GM12878 (cell line): ENCODE results near the gene ACTL10. TPM values are rescaled to one million over a fixed set of nuclear protein-coding genes. Genes with fewer than 3 reads are reported as not detected.

Experiments
- ATAC-seq: fragments of 200-7000 bp; cut with Tn5 transposase; 3 replicates; pipeline ENCODE4 v1.9.1; 2020; ENCODE audit warnings: mild to moderate bottlenecking, moderate library complexity
- BruUV-seq: library from RNA; stranded (reverse); fragments of 400-500 nt; replicated peaks from 2 replicates; lab custom pipeline; 2021; lab: Mats Ljungman, UMichigan
- CTCF ChIA-PET: fragments of 300-600 bp; sonication (Branson Sonifier 250); formaldehyde crosslinking; extraction: SDS; loops from one replicate; lab custom pipeline; 2021; ENCODE audit warnings: inconsistent platforms; lab: Yijun Ruan, JAX
- POLR2A ChIA-PET: fragments of 350-600 bp; formaldehyde crosslinking; extraction: SDS; loops from one replicate; lab custom pipeline; 2021; ENCODE audit warnings: inconsistent platforms; lab: Charles Lee
- RAD21 ChIA-PET: fragments of 300-600 bp; sonication (Branson Sonifier 250); formaldehyde crosslinking; loops from one replicate; lab custom pipeline; 2023; ENCODE audit warnings: antibody characterized with exemption; ENCODE audit not compliant: unreplicated experiment; lab: Charles Lee
- SMC1A ChIA-PET: fragments of 300-600 bp; sonication (Branson Sonifier 250); formaldehyde crosslinking; loops from one replicate; lab custom pipeline; 2023; ENCODE audit not compliant: unreplicated experiment, uncharacterized antibody; lab: Charles Lee
- DNase-seq: peaks from one replicate; pipeline ENCODE4 v3.0.0-alpha.2; 2011; ENCODE audit warnings: low read depth, low spot score
- FAIRE-seq: peaks from 3 replicates; lab custom pipeline; 2011; peaks lifted over from hg19 to GRCh38; lab: Jason Lieb, UNC
- H2AFZ ChIP-seq: 2 replicates; pipeline ENCODE4 v1.6.0; 2011; ENCODE audit warnings: low read depth, low read length, control low read depth; ENCODE audit not compliant: control insufficient read depth
- H3K27ac ChIP-seq: 2 replicates; pipeline ENCODE4 v1.5.1; 2011; ENCODE audit warnings: control low read depth; ENCODE audit not compliant: control insufficient read depth, insufficient read depth
- H3K27me3 ChIP-seq, 2 experiments: replicated peaks in 1 of 2; 2 replicates each; pipeline versions ENCODE4 v1.6.0 to v1.6.1; 2011; ENCODE audit warnings: low read length in 1 of 2; ENCODE audit not compliant: control insufficient read depth in 2 of 2, insufficient read depth in 2 of 2
- H3K36me3 ChIP-seq, 2 experiments: 2 replicates each; pipeline ENCODE4 v1.5.1; 2011; ENCODE audit warnings: low read length in 1 of 2; ENCODE audit not compliant: control insufficient read depth in 2 of 2, insufficient read depth in 2 of 2
- H3K4me1 ChIP-seq: 2 replicates; pipeline ENCODE4 v1.6.1; 2011; ENCODE audit warnings: mild to moderate bottlenecking, low read length, moderate library complexity, mixed read lengths; ENCODE audit not compliant: control insufficient read depth, insufficient read depth
- H3K4me2 ChIP-seq: 2 replicates; pipeline ENCODE4 v1.6.0; 2011; ENCODE audit warnings: control low read depth; ENCODE audit not compliant: control insufficient read depth, insufficient read depth
- H3K4me3 ChIP-seq: fragments of 200-600 bp; sonication (generic); 2 replicates; pipeline ENCODE4 v1.5.1; 2016
- H3K79me2 ChIP-seq: 2 replicates; pipeline ENCODE4 v1.6.0; 2011; ENCODE audit warnings: low read length; ENCODE audit not compliant: control insufficient read depth, insufficient read depth
- H3K9ac ChIP-seq: 2 replicates; pipeline ENCODE4 v1.8.0; 2011; ENCODE audit warnings: low read length, control low read depth, mixed read lengths; ENCODE audit not compliant: control insufficient read depth, insufficient read depth
- H3K9me3 ChIP-seq: replicated peaks from 3 replicates; pipeline ENCODE4 v1.5.1; 2011; ENCODE audit warnings: mild to moderate bottlenecking, low read length; ENCODE audit not compliant: control insufficient read depth, insufficient read depth
- H4K20me1 ChIP-seq: 2 replicates; pipeline ENCODE4 v1.6.0; 2011; ENCODE audit not compliant: control insufficient read depth, insufficient read depth
- ATF3 ChIP-seq: IDR thresholded peaks from 2 replicates; pipeline ENCODE4 v1.6.1; 2011; ENCODE audit warnings: low read depth, mild to moderate bottlenecking, low read length, moderate library complexity, borderline replicate concordance; ENCODE audit errors: extremely low read depth
- BMI1 ChIP-seq: fragments of 450-650 bp; IDR thresholded peaks from 2 replicates; pipeline ENCODE4 v1.6.1; 2016; ENCODE audit warnings: mild to moderate bottlenecking, moderate library complexity, borderline replicate concordance
- BRCA1 ChIP-seq: IDR thresholded peaks from 2 replicates; pipeline ENCODE4 v1.6.1; 2011; ENCODE audit warnings: low read depth, low read length, improper control_type of control experiment
- CBX5 ChIP-seq: sonication (generic); IDR thresholded peaks from 2 replicates; pipeline ENCODE4 v1.6.1; 2016; ENCODE audit warnings: low read depth, moderate library complexity, mild to moderate bottlenecking, inconsistent platforms
- EED ChIP-seq: sonication (generic); IDR thresholded peaks from 2 replicates; pipeline ENCODE4 v1.6.1; 2016; ENCODE audit warnings: antibody characterized with exemption, low read depth
- EZH2 ChIP-seq: IDR thresholded peaks from 2 replicates; pipeline ENCODE4 v1.6.1; 2012; ENCODE audit warnings: low read depth, mild to moderate bottlenecking, control low read depth, inconsistent platforms, low read length, borderline replicate concordance; ENCODE audit not compliant: control insufficient read depth
- MTA3 ChIP-seq: IDR thresholded peaks from 2 replicates; pipeline ENCODE4 v1.6.1; 2012; ENCODE audit warnings: low read length, inconsistent platforms, borderline replicate concordance
- NR2F1 ChIP-seq: fragments of 450-650 bp; conservative IDR thresholded peaks from 2 replicates; pipeline ENCODE4 v1.6.1; 2017; ENCODE audit warnings: mild to moderate bottlenecking
- SMARCA5 ChIP-seq: fragments of 450-650 bp; IDR thresholded peaks from 2 replicates; pipeline ENCODE4 v1.6.1; 2017; ENCODE audit warnings: mild to moderate bottlenecking
- SMC3 ChIP-seq: IDR thresholded peaks from 2 replicates; pipeline ENCODE4 v1.6.1; 2011; ENCODE audit warnings: low read length, improper control_type of control experiment, borderline replicate concordance
- SP1 ChIP-seq: IDR thresholded peaks from one replicate; pipeline ENCODE4 v1.6.1; 2011; ENCODE audit warnings: low read depth, low read length
- ZBED1 ChIP-seq: IDR thresholded peaks from 2 replicates; pipeline ENCODE4 v1.6.1; 2016; ENCODE audit warnings: borderline replicate concordance
- ZNF592 ChIP-seq: fragments of 450-650 bp; IDR thresholded peaks from 2 replicates; pipeline ENCODE4 v1.6.1; 2017; ENCODE audit warnings: mild to moderate bottlenecking, moderate library complexity
- WGBS: methylation state at CpG from one replicate; pipeline ENCODE4 v1.1.6; 2016; ENCODE audit warnings: low lambda C conversion rate; ENCODE audit not compliant: insufficient replicate concordance, insufficient coverage; ENCODE audit errors: missing lambda C conversion rate; 5-methylcytosine and 5-hydroxymethylcytosine counted together
- in situ Hi-C: fragments of 300-500 bp; cut with MboI; formaldehyde crosslinking; loops from 9 replicates; pipeline ENCODE4 v1.14.3; 2018; ENCODE audit warnings: mixed read lengths
- intact Hi-C: fragments of 100-400 bp; cut with micrococcal nuclease; formaldehyde crosslinking; loops from one replicate; pipeline ENCODE4 v1.14.2; 2022; ENCODE audit not compliant: unreplicated experiment
- polyA plus RNA-seq, 11 experiments: library from polyadenylated mRNA; depleted of rRNA in 4 of 11; unstranded in 6 of 11; stranded (reverse) in 5 of 11; fragments of >200 nt; fragmentation: Nextera tagmentation in 4 of 11; fragmentation: Illumina TruSeq in 1 of 11; extraction: Ambion mirVana in 4 of 11; extraction: Trizol in 1 of 11; gene quantifications; 1 replicate in 1 of 11; 2 replicates in 10 of 11; pipeline versions ENCODE4 v1.2.1 to v1.2.3, GENCODE V29; 2011 to 2016; ENCODE audit warnings: inconsistent platforms in 2 of 11, missing spikeins in 2 of 11, low read depth in 1 of 11
- total RNA-seq, 4 experiments: library from RNA; depleted of rRNA in 3 of 4; stranded (reverse); fragments of >200 nt in 3 of 4; fragmentation: Illumina TruSeq in 1 of 4; extraction: Trizol in 1 of 4; gene quantifications; 2 replicates each; pipeline versions ENCODE4 v1.2.1 to v1.2.3, GENCODE V29; 2013 to 2021
- TF ChIP-seq, protein P1 (sequence below): fragments of 450-650 bp; IDR thresholded peaks from 2 replicates; pipeline ENCODE4 v1.6.1; 2017; ENCODE audit warnings: mild to moderate bottlenecking
- TF ChIP-seq, protein P2 (sequence below): fragments of 450-650 bp; conservative IDR thresholded peaks from 2 replicates; pipeline ENCODE4 v1.6.1; 2017; ENCODE audit warnings: mild to moderate bottlenecking, moderate library complexity
- TF ChIP-seq, protein P3 (sequence below): fragments of 450-650 bp; IDR thresholded peaks from 2 replicates; pipeline ENCODE4 v1.6.1; 2016; ENCODE audit warnings: mild to moderate bottlenecking

ACTL10 gene
- total and polyA plus RNA-seq, 10 of the 15 experiments (the other 5 are each of a cell fraction or from before 2014, with no cell fraction given): 0.12 to 5.0 (median 0.89) TPM

- in situ Hi-C loops (no loop called here), intact Hi-C loops (no loop called here)
- FAIRE-seq (no peak), DNase-seq (no peak), ATAC-seq (no peak)
- CTCF ChIA-PET: no interaction called here
- Histone ChIP-seq H3K9me3 (no peaks in the 10 kb centered on the region), H4K20me1 (no peaks in the 10 kb centered on the region), H3K79me2 (peaks cover 5% of the 10 kb centered on the region), H3K27ac (no peak overlapping the region), H3K36me3 (no peaks in the 10 kb centered on the region), H3K4me3 (no peak overlapping the region), H3K27me3 (no peaks in the 10 kb centered on the region), H2AFZ (no peak overlapping the region), H3K9ac (no peak overlapping the region), H3K4me1 (peaks cover 9% of the 10 kb centered on the region), H3K4me2 (no peak overlapping the region)
- RAD21 ChIA-PET: no interaction called here
- no TSS peak for BruUV-seq
- 79% methylated on average over 2 of the region's 2 CpGs for WGBS
- POLR2A ChIA-PET: interaction anchor here (0.6 kb wide), 1 partner anchor 165 kb away, joined by 3 read pairs; no protein-coding TSS in a partner anchor
- SMC1A ChIA-PET: no interaction called here
- TF ChIP-seq EED (no peak), SMC3 (no peak), MTA3 (no peak), CBX5 (no peak), SP1 (no peak), ATF3 (no peak), BMI1 (no peak), ZNF592 (no peak), NR2F1 (no peak), EZH2 (no peak), SMARCA5 (no peak), BRCA1 (no peak), ZBED1 (no peak)
- TF ChIP-seq, protein P1, sequence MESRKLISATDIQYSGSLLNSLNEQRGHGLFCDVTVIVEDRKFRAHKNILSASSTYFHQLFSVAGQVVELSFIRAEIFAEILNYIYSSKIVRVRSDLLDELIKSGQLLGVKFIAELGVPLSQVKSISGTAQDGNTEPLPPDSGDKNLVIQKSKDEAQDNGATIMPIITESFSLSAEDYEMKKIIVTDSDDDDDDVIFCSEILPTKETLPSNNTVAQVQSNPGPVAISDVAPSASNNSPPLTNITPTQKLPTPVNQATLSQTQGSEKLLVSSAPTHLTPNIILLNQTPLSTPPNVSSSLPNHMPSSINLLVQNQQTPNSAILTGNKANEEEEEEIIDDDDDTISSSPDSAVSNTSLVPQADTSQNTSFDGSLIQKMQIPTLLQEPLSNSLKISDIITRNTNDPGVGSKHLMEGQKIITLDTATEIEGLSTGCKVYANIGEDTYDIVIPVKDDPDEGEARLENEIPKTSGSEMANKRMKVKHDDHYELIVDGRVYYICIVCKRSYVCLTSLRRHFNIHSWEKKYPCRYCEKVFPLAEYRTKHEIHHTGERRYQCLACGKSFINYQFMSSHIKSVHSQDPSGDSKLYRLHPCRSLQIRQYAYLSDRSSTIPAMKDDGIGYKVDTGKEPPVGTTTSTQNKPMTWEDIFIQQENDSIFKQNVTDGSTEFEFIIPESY: no peak
- TF ChIP-seq, protein P2, sequence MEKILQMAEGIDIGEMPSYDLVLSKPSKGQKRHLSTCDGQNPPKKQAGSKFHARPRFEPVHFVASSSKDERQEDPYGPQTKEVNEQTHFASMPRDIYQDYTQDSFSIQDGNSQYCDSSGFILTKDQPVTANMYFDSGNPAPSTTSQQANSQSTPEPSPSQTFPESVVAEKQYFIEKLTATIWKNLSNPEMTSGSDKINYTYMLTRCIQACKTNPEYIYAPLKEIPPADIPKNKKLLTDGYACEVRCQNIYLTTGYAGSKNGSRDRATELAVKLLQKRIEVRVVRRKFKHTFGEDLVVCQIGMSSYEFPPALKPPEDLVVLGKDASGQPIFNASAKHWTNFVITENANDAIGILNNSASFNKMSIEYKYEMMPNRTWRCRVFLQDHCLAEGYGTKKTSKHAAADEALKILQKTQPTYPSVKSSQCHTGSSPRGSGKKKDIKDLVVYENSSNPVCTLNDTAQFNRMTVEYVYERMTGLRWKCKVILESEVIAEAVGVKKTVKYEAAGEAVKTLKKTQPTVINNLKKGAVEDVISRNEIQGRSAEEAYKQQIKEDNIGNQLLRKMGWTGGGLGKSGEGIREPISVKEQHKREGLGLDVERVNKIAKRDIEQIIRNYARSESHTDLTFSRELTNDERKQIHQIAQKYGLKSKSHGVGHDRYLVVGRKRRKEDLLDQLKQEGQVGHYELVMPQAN: no peak
- TF ChIP-seq, protein P3, sequence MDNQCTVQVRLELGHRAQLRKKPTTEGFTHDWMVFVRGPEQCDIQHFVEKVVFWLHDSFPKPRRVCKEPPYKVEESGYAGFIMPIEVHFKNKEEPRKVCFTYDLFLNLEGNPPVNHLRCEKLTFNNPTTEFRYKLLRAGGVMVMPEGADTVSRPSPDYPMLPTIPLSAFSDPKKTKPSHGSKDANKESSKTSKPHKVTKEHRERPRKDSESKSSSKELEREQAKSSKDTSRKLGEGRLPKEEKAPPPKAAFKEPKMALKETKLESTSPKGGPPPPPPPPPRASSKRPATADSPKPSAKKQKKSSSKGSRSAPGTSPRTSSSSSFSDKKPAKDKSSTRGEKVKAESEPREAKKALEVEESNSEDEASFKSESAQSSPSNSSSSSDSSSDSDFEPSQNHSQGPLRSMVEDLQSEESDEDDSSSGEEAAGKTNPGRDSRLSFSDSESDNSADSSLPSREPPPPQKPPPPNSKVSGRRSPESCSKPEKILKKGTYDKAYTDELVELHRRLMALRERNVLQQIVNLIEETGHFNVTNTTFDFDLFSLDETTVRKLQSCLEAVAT: no peak
Observed at GRCh38 chr20:33716498-33716897, 49.8 kb downstream of the ACTL10 start.
